ENCODE results near the gene PIK3CD. TPM values are rescaled to one million over a fixed set of nuclear protein-coding genes. Genes with fewer than 3 reads are reported as not detected.
A peak's percentile ranks its signal among the peaks of the same experiment; 100 is the strongest.

Gene PIK3CD
- polyA plus RNA-seq, 1 experiment = 9.0 TPM

- ChIA-PET POLR2A (no interaction called here), CTCF (no interaction called here)
- no peak for DNase-seq (ENCODE audit: low read depth, low spot score)
- TF ChIP-seq, protein P1, sequence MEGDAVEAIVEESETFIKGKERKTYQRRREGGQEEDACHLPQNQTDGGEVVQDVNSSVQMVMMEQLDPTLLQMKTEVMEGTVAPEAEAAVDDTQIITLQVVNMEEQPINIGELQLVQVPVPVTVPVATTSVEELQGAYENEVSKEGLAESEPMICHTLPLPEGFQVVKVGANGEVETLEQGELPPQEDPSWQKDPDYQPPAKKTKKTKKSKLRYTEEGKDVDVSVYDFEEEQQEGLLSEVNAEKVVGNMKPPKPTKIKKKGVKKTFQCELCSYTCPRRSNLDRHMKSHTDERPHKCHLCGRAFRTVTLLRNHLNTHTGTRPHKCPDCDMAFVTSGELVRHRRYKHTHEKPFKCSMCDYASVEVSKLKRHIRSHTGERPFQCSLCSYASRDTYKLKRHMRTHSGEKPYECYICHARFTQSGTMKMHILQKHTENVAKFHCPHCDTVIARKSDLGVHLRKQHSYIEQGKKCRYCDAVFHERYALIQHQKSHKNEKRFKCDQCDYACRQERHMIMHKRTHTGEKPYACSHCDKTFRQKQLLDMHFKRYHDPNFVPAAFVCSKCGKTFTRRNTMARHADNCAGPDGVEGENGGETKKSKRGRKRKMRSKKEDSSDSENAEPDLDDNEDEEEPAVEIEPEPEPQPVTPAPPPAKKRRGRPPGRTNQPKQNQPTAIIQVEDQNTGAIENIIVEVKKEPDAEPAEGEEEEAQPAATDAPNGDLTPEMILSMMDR (IDR thresholded peaks at IDR 0.05; ENCODE audit: low read depth, low read length) = no peak
- Histone ChIP-seq H3K9me3 (ENCODE audit: control insufficient read depth, insufficient read depth, low read length) (no peaks in the 10 kb centered on the region; the same call in 1 of the 2 replicates), H3K4me3 (ENCODE audit: low read depth, low read length) (no peak overlapping the region), H3K27me3 (ENCODE audit: control insufficient read depth, insufficient read depth, low read length) (no peaks in the 10 kb centered on the region), H3K27ac (ENCODE audit: low read depth, low read length) (no peak overlapping the region)
Measured at GRCh38 chr1:9612871-9613624, 38.5 kb upstream of the PIK3CD start.

DNA sequence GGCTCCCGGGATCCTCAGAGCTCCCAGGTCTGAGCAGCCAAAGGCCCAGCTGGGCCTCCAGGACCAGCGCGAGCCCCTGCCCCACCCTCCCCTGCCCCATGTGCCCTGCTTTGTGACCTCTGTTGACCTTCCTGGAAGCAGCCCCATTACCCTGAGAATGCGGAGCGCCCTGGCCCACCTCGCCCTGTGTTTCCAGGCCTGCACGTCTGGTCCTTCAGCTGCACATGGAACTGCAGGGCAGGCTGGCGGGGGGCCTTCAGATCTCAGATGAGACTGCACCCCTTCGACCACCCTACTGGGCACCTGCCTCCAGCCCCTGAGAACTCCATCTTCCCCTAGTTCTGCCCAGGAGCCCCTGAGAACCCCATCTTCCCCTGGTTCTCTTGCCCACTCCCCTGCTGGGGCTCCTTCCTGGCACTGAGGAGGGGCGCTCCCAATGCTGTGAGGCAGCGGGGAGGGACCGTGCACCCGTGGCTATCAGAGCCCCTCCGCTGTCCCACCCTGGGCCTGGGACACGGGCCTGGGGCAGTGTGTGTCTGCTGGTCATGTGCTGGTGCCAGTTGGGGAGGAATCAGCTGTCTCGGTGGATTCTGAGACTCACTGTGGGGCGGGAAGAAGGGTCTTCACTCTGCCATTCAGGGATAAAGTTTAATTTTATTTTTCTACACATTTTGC is 37.8 kb upstream of the PIK3CD start:
- no peaks in the 10 kb centered on the region for H3K27me3 ChIP-seq (ENCODE audit: control insufficient read depth, insufficient read depth, low read length)
- POLR2A ChIA-PET = no interaction called here
- no peaks in the 10 kb centered on the region; the same call in 1 of the 2 replicates for H3K9me3 ChIP-seq (ENCODE audit: control insufficient read depth, insufficient read depth, low read length)
- H3K27ac ChIP-seq (ENCODE audit: low read depth, low read length) = no peak overlapping the region
- DNase-seq (ENCODE audit: low read depth, low spot score) = no peak
- CTCF ChIA-PET = no interaction called here
- H3K4me3 ChIP-seq (ENCODE audit: low read depth, low read length) = no peak overlapping the region
- TF ChIP-seq, protein P1 (IDR thresholded peaks at IDR 0.05; ENCODE audit: low read depth, low read length) = no peak

DNA sequence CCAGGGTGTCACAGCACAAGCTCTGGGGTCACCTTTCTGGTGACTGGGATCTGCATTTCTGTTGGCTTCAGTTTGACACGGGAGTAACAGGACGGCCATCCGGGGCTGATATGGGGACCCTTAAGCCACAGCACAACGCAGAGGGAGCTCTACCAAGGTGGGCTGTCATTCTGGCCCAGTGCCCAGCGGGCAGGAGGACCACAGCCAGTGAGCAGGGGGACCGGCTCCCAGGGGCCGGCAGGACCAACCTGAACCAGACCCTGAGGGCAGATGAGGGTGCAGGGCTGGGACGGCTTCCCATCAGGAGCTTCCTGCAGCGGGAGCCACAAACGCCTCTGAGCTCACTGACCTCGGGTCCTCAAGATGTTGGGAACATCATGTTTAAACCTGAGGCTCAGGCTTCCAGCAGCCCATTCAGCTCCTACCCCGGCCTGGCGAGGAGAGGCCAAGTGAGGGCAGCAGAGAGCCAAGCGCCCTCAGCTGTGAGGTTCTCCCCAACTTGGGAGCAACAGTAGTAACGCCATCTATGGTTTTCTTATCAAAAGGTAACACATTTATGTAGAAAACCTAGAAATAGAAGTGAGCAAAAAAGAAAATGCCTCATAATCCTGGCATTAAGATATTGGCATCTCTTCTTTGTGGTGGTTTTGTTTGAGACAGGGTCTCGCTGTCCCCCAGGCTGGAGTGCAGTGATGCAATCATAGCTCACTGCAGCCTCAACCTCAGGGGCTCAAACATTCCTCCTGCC is 36.0 kb upstream of the PIK3CD start:
- no peak overlapping the region for H3K27ac ChIP-seq (ENCODE audit: low read depth, low read length)
- DNase-seq (ENCODE audit: low read depth, low spot score) = peak; percentile 13
- no peak overlapping the region for H3K4me3 ChIP-seq (ENCODE audit: low read depth, low read length)
- H3K9me3 ChIP-seq (ENCODE audit: control insufficient read depth, insufficient read depth, low read length) = no peaks in the 10 kb centered on the region; the same call in 1 of the 2 replicates
- POLR2A ChIA-PET = interaction anchor here (0.8 kb wide), 1 partner anchor 21 kb away, joined by 3 read pairs; no protein-coding TSS in a partner anchor
- no peaks in the 10 kb centered on the region for H3K27me3 ChIP-seq (ENCODE audit: control insufficient read depth, insufficient read depth, low read length)
- CTCF ChIA-PET = interaction anchor here (0.5 to 2.5 kb wide), 19 partner anchors 9 to 327 kb away, joined by 3 to 12 read pairs (median 4); no protein-coding TSS in a partner anchor
- TF ChIP-seq, protein P1 (IDR thresholded peaks at IDR 0.05; ENCODE audit: low read depth, low read length) = peak; percentile 84

DNA sequence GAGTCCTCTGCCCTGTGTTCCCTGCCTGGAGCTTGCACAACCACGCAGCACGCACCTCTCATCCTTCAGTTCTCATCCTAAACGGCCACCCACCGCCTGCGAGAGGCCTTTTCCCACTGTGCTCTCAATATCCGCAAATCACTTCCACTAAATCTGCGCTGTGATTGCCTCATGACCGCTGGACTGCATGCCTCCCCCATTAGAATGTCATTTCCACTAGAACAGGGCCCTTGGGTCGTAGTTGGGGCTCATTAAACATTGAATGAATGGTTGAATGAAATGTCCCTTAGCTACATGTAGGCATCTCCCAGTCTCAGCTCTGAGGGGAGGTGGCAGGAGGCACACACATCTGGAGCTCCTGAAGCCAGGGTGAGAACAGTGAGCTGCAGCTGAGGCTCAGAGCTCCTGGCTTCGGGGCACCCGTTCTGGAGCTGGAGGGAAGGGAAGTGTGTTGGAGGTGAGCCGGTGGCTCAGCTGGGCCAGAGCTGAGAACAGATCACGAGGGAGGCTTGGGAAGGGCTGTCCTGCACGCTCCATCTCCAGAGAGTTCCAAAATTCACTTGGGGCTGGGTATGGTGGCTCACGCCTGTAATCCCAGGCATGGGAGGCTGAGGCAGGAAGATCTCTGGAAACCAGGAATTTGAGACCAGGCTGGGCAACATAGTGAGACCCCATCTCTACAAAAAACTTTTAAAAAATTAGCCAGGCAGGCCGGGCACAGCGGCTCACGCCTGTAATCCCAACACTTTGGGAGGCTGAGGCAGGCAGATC is 32.4 kb upstream of the PIK3CD start:
- DNase-seq (ENCODE audit: low read depth, low spot score) = no peak
- H3K4me3 ChIP-seq (ENCODE audit: low read depth, low read length) = no peak overlapping the region
- H3K27ac ChIP-seq (ENCODE audit: low read depth, low read length) = no peak overlapping the region
- H3K27me3 ChIP-seq (ENCODE audit: control insufficient read depth, insufficient read depth, low read length) = no peaks in the 10 kb centered on the region
- CTCF ChIA-PET = interaction anchor here (0.6 to 1.1 kb wide), 2 partner anchors 8 to 60 kb away, joined by 8 read pairs; no protein-coding TSS in a partner anchor
- H3K9me3 ChIP-seq (ENCODE audit: control insufficient read depth, insufficient read depth, low read length) = no peaks in the 10 kb centered on the region; the same call in 1 of the 2 replicates
- TF ChIP-seq, protein P1 (IDR thresholded peaks at IDR 0.05; ENCODE audit: low read depth, low read length) = no peak
- POLR2A ChIA-PET = no interaction called here
